DND-41 (cell line): ENCODE results near the gene SIPA1L3.

Experiments used
- ATAC-seq: fragments of 200-7000 bp; cut with Tn5 transposase; 3 replicates; pipeline ENCODE4 v1.9.1; 2021; ENCODE audit warnings: low read depth; ENCODE audit not compliant: insufficient read depth
- DNase-seq: peaks from one replicate; pipeline ENCODE4 v3.0.0-alpha.2; 2020
- H2AFZ ChIP-seq: 2 replicates; pipeline ENCODE4 v1.6.0; 2012; ENCODE audit warnings: low read depth, low read length
- H3K27ac ChIP-seq: 2 replicates; pipeline ENCODE4 v1.5.1; 2012; ENCODE audit warnings: low read length, inconsistent platforms
- H3K27me3 ChIP-seq: fragments of 200-600 bp; sonication (generic); 2 replicates; pipeline ENCODE4 v1.6.0; 2012; ENCODE audit warnings: low read length, mild to moderate bottlenecking, inconsistent platforms; ENCODE audit not compliant: insufficient read depth, poor library complexity
- H3K36me3 ChIP-seq: 2 replicates; pipeline ENCODE4 v1.5.1; 2012; ENCODE audit warnings: low read length, inconsistent platforms; ENCODE audit not compliant: insufficient read depth
- H3K4me1 ChIP-seq: 2 replicates; pipeline ENCODE4 v1.5.1; 2012; ENCODE audit warnings: mild to moderate bottlenecking, low read length; ENCODE audit not compliant: insufficient read depth
- H3K4me2 ChIP-seq: 2 replicates; pipeline ENCODE4 v1.6.0; 2012; ENCODE audit warnings: mild to moderate bottlenecking, moderate library complexity, low read length, inconsistent platforms; ENCODE audit not compliant: insufficient read depth
- H3K4me3 ChIP-seq, 2 experiments: fragments of 200-600 bp in 1 of 2; shearing (Covaris generic) in 1 of 2; 2 replicates each; pipeline ENCODE4 v1.5.1; 2012 to 2016; ENCODE audit warnings: inconsistent platforms in 2 of 2, low read length in 2 of 2, mild to moderate bottlenecking in 2 of 2, low read depth in 1 of 2, moderate library complexity in 1 of 2
- H3K79me2 ChIP-seq: 2 replicates; pipeline ENCODE4 v1.6.0; 2012; ENCODE audit warnings: low read length, inconsistent platforms; ENCODE audit not compliant: insufficient read depth
- H3K9ac ChIP-seq: 2 replicates; pipeline ENCODE4 v1.6.0; 2012; ENCODE audit warnings: low read depth, mild to moderate bottlenecking, inconsistent platforms, low read length, moderate library complexity
- H3K9me3 ChIP-seq: 2 replicates; pipeline ENCODE4 v1.5.1; 2012; ENCODE audit warnings: low read length, moderate library complexity, mild to moderate bottlenecking, inconsistent platforms; ENCODE audit not compliant: insufficient read depth, severe bottlenecking
- H4K20me1 ChIP-seq: 2 replicates; pipeline ENCODE4 v1.6.0; 2012; ENCODE audit warnings: low read length; ENCODE audit not compliant: insufficient read depth
- CTCF ChIP-seq: IDR thresholded peaks from 2 replicates; pipeline ENCODE4 v1.5.1; 2012; ENCODE audit warnings: borderline replicate concordance, low read length, moderate library complexity, mild to moderate bottlenecking; ENCODE audit not compliant: poor library complexity, severe bottlenecking; ENCODE audit errors: extremely low read depth
- EZH2 ChIP-seq: IDR thresholded peaks from 3 replicates; pipeline ENCODE4 v1.6.1; 2012; ENCODE audit warnings: borderline replicate concordance, low read depth, mild to moderate bottlenecking, moderate library complexity, low read length, inconsistent platforms; ENCODE audit not compliant: severe bottlenecking

Gene SIPA1L3

GRCh38 chr19:38120471-38121025 is 213.5 kb downstream of the SIPA1L3 start:
- H2AFZ ChIP-seq = no peak overlapping the region
- H3K27ac ChIP-seq = no peak overlapping the region
- H3K4me1 ChIP-seq = no peaks in the 10 kb centered on the region
- TF ChIP-seq EZH2 (no peak), CTCF (no peak)
- DNase-seq (no peak), ATAC-seq (no peak)
- H3K9me3 ChIP-seq = peaks cover 12% of the 10 kb centered on the region
- no peak overlapping the region for H3K9ac ChIP-seq
- H3K4me3 ChIP-seq = no peak overlapping the region
- no peaks in the 10 kb centered on the region for H4K20me1 ChIP-seq
- no peak overlapping the region for H3K4me2 ChIP-seq
- H3K27me3 ChIP-seq = no peaks in the 10 kb centered on the region
- H3K79me2 ChIP-seq = no peaks in the 10 kb centered on the region
- peaks cover 34% of the 10 kb centered on the region for H3K36me3 ChIP-seq

GRCh38 chr19:38122402-38123093 is 215.5 kb downstream of the SIPA1L3 start:
- Histone ChIP-seq H4K20me1 (no peaks in the 10 kb centered on the region), H3K27ac (no peak overlapping the region), H3K27me3 (no peaks in the 10 kb centered on the region), H3K4me2 (no peak overlapping the region), H3K9ac (no peak overlapping the region), H2AFZ (no peak overlapping the region), H3K4me1 (no peaks in the 10 kb centered on the region), H3K4me3 (no peak overlapping the region), H3K79me2 (no peaks in the 10 kb centered on the region), H3K36me3 (peaks cover 34% of the 10 kb centered on the region), H3K9me3 (peaks cover 13% of the 10 kb centered on the region)
- TF ChIP-seq CTCF = no peak
- no peak for TF ChIP-seq EZH2
- ATAC-seq (no peak), DNase-seq (no peak)

- TF ChIP-seq EZH2 = no peak
- TF ChIP-seq CTCF = no peak
- Histone ChIP-seq H3K4me1 (no peaks in the 10 kb centered on the region), H3K4me3 (no peak overlapping the region), H3K4me2 (no peak overlapping the region), H3K27me3 (no peaks in the 10 kb centered on the region), H2AFZ (no peak overlapping the region), H3K36me3 (peaks cover 23% of the 10 kb centered on the region), H3K27ac (no peak overlapping the region), H3K9ac (no peak overlapping the region), H3K79me2 (no peaks in the 10 kb centered on the region), H3K9me3 (peaks cover 13% of the 10 kb centered on the region), H4K20me1 (no peaks in the 10 kb centered on the region)
- DNase-seq (peak; percentile 9), ATAC-seq (no peak)
These were observed 218.2 kb downstream of the SIPA1L3 start for GRCh38 chr19:38125238-38125637.
